ENCODE results near the gene CACNA1E. TPM values are rescaled to one million over a fixed set of nuclear protein-coding genes. Genes with fewer than 3 reads are reported as not detected.

Gene CACNA1E
- total and polyA plus RNA-seq, 2 of the 13 experiments (the other 11 are each of a cell fraction or from before 2014, with no cell fraction given): not detected

GRCh38 chr1:181500636-181501035 is 17.3 kb downstream of the CACNA1E start:
- Histone ChIP-seq H3K36me3 (replicated peaks in 1 of 2; ENCODE audit: control insufficient read depth in 1 of 2, insufficient read depth in 2 of 2, low read length in 2 of 2) (no peaks in the 10 kb centered on the region), H3K9ac (ENCODE audit: insufficient read depth, low read depth, low read length) (no peak overlapping the region), H3K27ac (ENCODE audit: extremely low read length, insufficient read depth, low read length) (no peak overlapping the region), H3K27me3 (ENCODE audit: control insufficient read depth in 1 of 2, insufficient read depth in 2 of 2, low read length in 2 of 2) (no peaks in the 10 kb centered on the region), H3K9me3 (ENCODE audit: low read length) (no peaks in the 10 kb centered on the region), H3K4me1 (ENCODE audit: insufficient read depth, low read length) (peaks cover 11% of the 10 kb centered on the region; the same call in 1 of the 2 replicates), H4K20me1 (ENCODE audit: insufficient read depth, low read length) (no peaks in the 10 kb centered on the region; the same call in 1 of the 2 replicates), H3K4me3 (replicated peaks in 1 of 3; ENCODE audit: insufficient read depth in 1 of 3, low read depth in 2 of 3, low read length in 3 of 3) (no peak overlapping the region), H3K4me2 (ENCODE audit: low read depth, low read length) (no peak overlapping the region), H3K79me2 (ENCODE audit: insufficient read depth, low read length) (no peaks in the 10 kb centered on the region), H2AFZ (ENCODE audit: low read length) (no peak overlapping the region)
- DNase-seq (ENCODE audit: low spot score): peak; percentile 9
- BruUV-seq (replicated peaks): no TSS peak
- intact Hi-C loops (cut with micrococcal nuclease; ENCODE audit: unreplicated experiment) (no loop called here), in situ Hi-C loops (cut with HindIII; ENCODE audit: extremely low pct_ligation_motif_present, low pct_unique_long_range_greater_than_20kb) (no loop called here)
- no peak for FAIRE-seq
- no peak for ATAC-seq
- 0% methylated on average over 2 of the region's 2 CpGs for WGBS (ENCODE audit: low lambda C conversion rate)
- ChIA-PET CTCF (ENCODE audit: low intra/inter-chr PET ratio, low total read pairs) (no interaction called here), POLR2A (no interaction called here)
- no peak for TF ChIP-seq ZNF318 (CRISPR knock-in tag; IDR thresholded peaks at IDR 0.05)
- TF ChIP-seq, protein P1, sequence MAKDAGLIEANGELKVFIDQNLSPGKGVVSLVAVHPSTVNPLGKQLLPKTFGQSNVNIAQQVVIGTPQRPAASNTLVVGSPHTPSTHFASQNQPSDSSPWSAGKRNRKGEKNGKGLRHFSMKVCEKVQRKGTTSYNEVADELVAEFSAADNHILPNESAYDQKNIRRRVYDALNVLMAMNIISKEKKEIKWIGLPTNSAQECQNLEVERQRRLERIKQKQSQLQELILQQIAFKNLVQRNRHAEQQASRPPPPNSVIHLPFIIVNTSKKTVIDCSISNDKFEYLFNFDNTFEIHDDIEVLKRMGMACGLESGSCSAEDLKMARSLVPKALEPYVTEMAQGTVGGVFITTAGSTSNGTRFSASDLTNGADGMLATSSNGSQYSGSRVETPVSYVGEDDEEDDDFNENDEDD (CRISPR knock-in tag; IDR thresholded peaks at IDR 0.05; ENCODE audit: borderline replicate concordance): no peak
- TF ChIP-seq E2F2 (CRISPR knock-in tag; IDR thresholded peaks at IDR 0.05; ENCODE audit: borderline replicate concordance): no peak
- no peak for TF ChIP-seq RBFOX2 (IDR thresholded peaks at IDR 0.05; ENCODE audit: low read depth, low read length)
- no peak for TF ChIP-seq LRRFIP1 (CRISPR knock-in tag; conservative IDR thresholded peaks at IDR 0.05)
- TF ChIP-seq RBM22 (optimal IDR thresholded peaks at IDR 0.05; ENCODE audit: low read length): no peak
- no peak for TF ChIP-seq ZKSCAN1 (IDR thresholded peaks at IDR 0.05; ENCODE audit: low read length)
- TF ChIP-seq ZNF552 (CRISPR knock-in tag; IDR thresholded peaks at IDR 0.05; ENCODE audit: borderline replicate concordance): no peak
- no peak for TF ChIP-seq KLF9 (CRISPR knock-in tag; IDR thresholded peaks at IDR 0.05; ENCODE audit: low read depth)
- no peak for TF ChIP-seq ZNF136 (CRISPR knock-in tag; IDR thresholded peaks at IDR 0.05; ENCODE audit: low read depth)
- no peak for TF ChIP-seq YY1 (IDR thresholded peaks at IDR 0.05; ENCODE audit: insufficient read depth, insufficient replicate concordance, low read depth, low read length)

All from HepG2 (cell line).